ENCODE measurements around the gene DLG2.
"Not testable (repeated sequence)": the region's sequence is repeated elsewhere in the genome, so short reads cannot be mapped to it uniquely, and the experiment has no call there.

Gene DLG2

GRCh38 chr11:85236211-85236610, 390.9 kb downstream of the DLG2 start:
- no peak for DNase-seq (ENCODE audit: low read depth)
- no peak overlapping the region for H3K4me3 ChIP-seq (ENCODE audit: low read length)
- no peak for TF ChIP-seq CTCF (conservative IDR thresholded peaks at IDR 0.05; ENCODE audit: low read depth, low read length)

- no peak for TF ChIP-seq CTCF (conservative IDR thresholded peaks at IDR 0.05; ENCODE audit: low read depth, low read length)
- H3K4me3 ChIP-seq (ENCODE audit: low read length) = no peak overlapping the region
- DNase-seq (ENCODE audit: low read depth) = no peak
These were observed 394.6 kb downstream of the DLG2 start for GRCh38 chr11:85232559-85232958.

- no peak overlapping the region for H3K4me3 ChIP-seq (ENCODE audit: low read length)
- TF ChIP-seq CTCF (conservative IDR thresholded peaks at IDR 0.05; ENCODE audit: low read depth, low read length) = no peak
- DNase-seq (ENCODE audit: low read depth) = no peak
These were observed 395.6 kb downstream of the DLG2 start for GRCh38 chr11:85231588-85231987.

- not testable (repeated sequence) for H3K4me3 ChIP-seq (ENCODE audit: low read length); DNase-seq (ENCODE audit: low read depth)
These were observed 397.4 kb downstream of the DLG2 start for GRCh38 chr11:85229723-85230122.

- no peak for DNase-seq (ENCODE audit: low read depth)
- TF ChIP-seq CTCF (conservative IDR thresholded peaks at IDR 0.05; ENCODE audit: low read depth, low read length) = no peak
- H3K4me3 ChIP-seq (ENCODE audit: low read length) = no peak overlapping the region
These were observed 430.2 kb downstream of the DLG2 start for GRCh38 chr11:85196968-85197367.

GRCh38 chr11:85195934-85196333, 431.2 kb downstream of the DLG2 start:
- no peak for TF ChIP-seq CTCF (conservative IDR thresholded peaks at IDR 0.05; ENCODE audit: low read depth, low read length)
- DNase-seq (ENCODE audit: low read depth) = no peak
- H3K4me3 ChIP-seq (ENCODE audit: low read length) = no peak overlapping the region

GRCh38 chr11:85187992-85188391, 439.2 kb downstream of the DLG2 start:
- DNase-seq (ENCODE audit: low read depth) = no peak
- no peak for TF ChIP-seq CTCF (conservative IDR thresholded peaks at IDR 0.05; ENCODE audit: low read depth, low read length)
- H3K4me3 ChIP-seq (ENCODE audit: low read length) = no peak overlapping the region

- no peak for TF ChIP-seq CTCF (conservative IDR thresholded peaks at IDR 0.05; ENCODE audit: low read depth, low read length)
- no peak for DNase-seq (ENCODE audit: low read depth)
- no peak overlapping the region for H3K4me3 ChIP-seq (ENCODE audit: low read length)
These were observed 442.4 kb downstream of the DLG2 start for GRCh38 chr11:85184721-85185120.
